Spleen (tissue), 11 donors: Measurements from ENCODE around the gene RYK. TPM values are rescaled to one million over a fixed set of nuclear protein-coding genes. Genes with fewer than 3 reads are reported as not detected.

Source experiments
- DNase-seq: peaks from one replicate; pipeline ENCODE4 v3.0.0-alpha.2; 2020
- H3K27ac ChIP-seq, 8 donors: fragments of 200-600 bp; sonication (generic) in 7 of 8; 1 replicate in 4 of 8; 2 replicates in 4 of 8; pipeline versions ENCODE4 v1.5.0 to v1.8.0; 2016 to 2021; ENCODE audit warnings: inconsistent platforms in 4 of 8, mild to moderate bottlenecking in 4 of 8, moderate library complexity in 1 of 8
- H3K27me3 ChIP-seq, 7 donors: fragments of 200-600 bp; sonication (generic) in 6 of 7; replicated peaks in 1 of 7; 1 replicate in 4 of 7; 2 replicates in 3 of 7; pipeline versions ENCODE4 v1.5.0 to v1.8.0; 2016 to 2021; ENCODE audit warnings: inconsistent platforms in 3 of 7, mild to moderate bottlenecking in 1 of 7
- H3K36me3 ChIP-seq, 6 donors: fragments of 200-600 bp; sonication (generic) in 5 of 6; 1 replicate in 4 of 6; 2 replicates in 2 of 6; pipeline versions ENCODE4 v1.5.0 to v1.8.0; 2016 to 2021; ENCODE audit warnings: inconsistent platforms in 2 of 6
- H3K4me1 ChIP-seq, 6 donors: fragments of 200-600 bp; sonication (generic) in 5 of 6; 1 replicate in 3 of 6; 2 replicates in 3 of 6; pipeline versions ENCODE4 v1.5.0 to v1.8.0; 2016 to 2021; ENCODE audit warnings: inconsistent platforms in 3 of 6
- H3K4me3 ChIP-seq, 8 donors: fragments of 200-600 bp; sonication (generic) in 7 of 8; 1 replicate in 4 of 8; 2 replicates in 4 of 8; pipeline versions ENCODE4 v1.5.0 to v1.8.0; 2016 to 2021; ENCODE audit warnings: inconsistent platforms in 4 of 8, mild to moderate bottlenecking in 4 of 8, moderate library complexity in 2 of 8
- H3K9me3 ChIP-seq, 8 donors: fragments of 200-600 bp; sonication (generic) in 7 of 8; 1 replicate in 4 of 8; 2 replicates in 4 of 8; pipeline versions ENCODE4 v1.5.0 to v1.8.0; 2016 to 2021; ENCODE audit warnings: inconsistent platforms in 4 of 8
- POLR2A ChIP-seq, 3 donors: fragments of 450-650 bp; IDR thresholded peaks; one replicate each; pipeline ENCODE4 v1.5.1; 2017; ENCODE audit warnings: antibody characterized with exemption in 3 of 3, mild to moderate bottlenecking in 1 of 3
- POLR2AphosphoS5 ChIP-seq, 3 donors: sonication (generic); formaldehyde crosslinking; IDR thresholded peaks; one replicate each; pipeline ENCODE4 v1.5.1; 2017; ENCODE audit warnings: antibody characterized with exemption in 3 of 3
- WGBS, 5 donors: extraction: QIAGEN DNeasy Blood & Tissue Kit in 3 of 5; methylation state at CpG; one replicate each; pipeline versions ENCODE4 v1.1.5 to v1.1.7; 2013 to 2018; 5-methylcytosine and 5-hydroxymethylcytosine counted together
- intact Hi-C: fragments of 100-400 bp; cut with DNase I; formaldehyde crosslinking; loops from one replicate; pipeline ENCODE4 v1.15.0; 2023; ENCODE audit warnings: low total_unique reads
- polyA plus RNA-seq, 3 donors: library from polyadenylated mRNA; stranded (reverse); fragments of 200-250 nt; gene quantifications; one replicate each; pipeline ENCODE4 v1.2.1, GENCODE V29; 2013
- total RNA-seq, 7 donors: library from RNA; depleted of rRNA in 3 of 7; stranded (reverse); fragments of >200 nt in 3 of 7; fragmentation: NEBNext Ultra II Directional in 4 of 7; extraction: Animal tissue kit (Norgen Biotek cat#: 25700) in 4 of 7; gene quantifications; one replicate each; pipeline versions ENCODE4 v1.1.0 to v1.2.1, GENCODE V29; 2016 to 2021
- TF ChIP-seq, protein P1 (sequence below), 11 experiments: fragments of 200-600 bp in 7 of 11; fragments of 450-650 bp in 4 of 11; sonication (generic) in 4 of 11; IDR thresholded peaks in 8 of 11; conservative IDR thresholded peaks in 3 of 11; 1 replicate in 7 of 11; 2 replicates in 4 of 11; pipeline versions ENCODE4 v1.4.0 to v1.8.0; 2016 to 2021; ENCODE audit warnings: antibody characterized with exemption in 11 of 11, inconsistent platforms in 4 of 11, mild to moderate bottlenecking in 1 of 11
- donor health status: healthy with polysubstance abuse.
- donor health status: DM: no; HTN: no; CAD: no; lungs with moderate emphysema.
- donor health status: DM: no; HTN: no; CAD: no.
- donor health status: Bipolar disorder and iron deficiency.
- donor health status: healthy.
- donor health status: DM: no; HTN: no; CAD: no.
- donor health status: DM: yes; HTN: yes; CAD: no.

The RYK gene
- total and polyA plus RNA-seq, 10 donors: 18.9 to 108 (median 50.9) TPM

DNA sequence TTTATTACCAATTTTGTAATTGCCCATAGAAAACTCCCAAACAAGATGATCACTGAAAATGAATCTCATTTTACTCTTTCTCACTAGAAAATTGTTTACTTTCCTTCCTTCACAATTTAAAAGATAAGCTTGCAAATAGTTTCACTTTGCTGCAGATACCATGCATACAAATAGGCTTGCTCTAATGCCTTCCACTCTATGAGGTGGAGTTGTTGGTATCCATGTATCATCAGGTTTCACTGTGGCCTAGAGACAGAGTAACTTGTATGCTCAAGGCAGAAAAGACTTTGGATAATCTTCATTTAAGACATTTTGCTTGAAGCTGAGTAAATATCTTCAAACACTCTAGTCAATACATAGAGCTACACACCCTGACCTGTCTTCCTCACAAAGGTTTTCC, 60.8 kb downstream of the RYK start:
- Histone ChIP-seq H3K4me3 (no peak overlapping the region), H3K27ac (no peak overlapping the region), H3K9me3 (no peaks in the 10 kb centered on the region), H3K4me1 (peaks cover 0 to 6% (median 0%) of the 10 kb centered on the region in 6 donors), H3K27me3 (no peaks in the 10 kb centered on the region), H3K36me3 (peaks cover 0 to 93% (median 16%) of the 10 kb centered on the region in 6 donors)
- intact Hi-C loops: no loop called here
- TF ChIP-seq POLR2A (IDR thresholded peaks at IDR 0.05) (no peak), POLR2AphosphoS5 (IDR thresholded peaks at IDR 0.05) (no peak)
- TF ChIP-seq, protein P1, sequence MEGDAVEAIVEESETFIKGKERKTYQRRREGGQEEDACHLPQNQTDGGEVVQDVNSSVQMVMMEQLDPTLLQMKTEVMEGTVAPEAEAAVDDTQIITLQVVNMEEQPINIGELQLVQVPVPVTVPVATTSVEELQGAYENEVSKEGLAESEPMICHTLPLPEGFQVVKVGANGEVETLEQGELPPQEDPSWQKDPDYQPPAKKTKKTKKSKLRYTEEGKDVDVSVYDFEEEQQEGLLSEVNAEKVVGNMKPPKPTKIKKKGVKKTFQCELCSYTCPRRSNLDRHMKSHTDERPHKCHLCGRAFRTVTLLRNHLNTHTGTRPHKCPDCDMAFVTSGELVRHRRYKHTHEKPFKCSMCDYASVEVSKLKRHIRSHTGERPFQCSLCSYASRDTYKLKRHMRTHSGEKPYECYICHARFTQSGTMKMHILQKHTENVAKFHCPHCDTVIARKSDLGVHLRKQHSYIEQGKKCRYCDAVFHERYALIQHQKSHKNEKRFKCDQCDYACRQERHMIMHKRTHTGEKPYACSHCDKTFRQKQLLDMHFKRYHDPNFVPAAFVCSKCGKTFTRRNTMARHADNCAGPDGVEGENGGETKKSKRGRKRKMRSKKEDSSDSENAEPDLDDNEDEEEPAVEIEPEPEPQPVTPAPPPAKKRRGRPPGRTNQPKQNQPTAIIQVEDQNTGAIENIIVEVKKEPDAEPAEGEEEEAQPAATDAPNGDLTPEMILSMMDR (IDR thresholded peaks at IDR 0.05 in 8 of 11, conservative IDR thresholded peaks at IDR 0.05 in 3 of 11): no peak
- DNase-seq: no peak

- no peak overlapping the region for H3K4me3 ChIP-seq
- peaks cover 0 to 91% (median 24%) of the 10 kb centered on the region in 6 donors for H3K36me3 ChIP-seq
- 59 to 81% (median 71%) methylated on average over 3 of the region's 3 CpGs for WGBS, 5 donors
- peak overlapping the region in 3 of 8 donors; percentile 19 to 48 (median 30) for H3K27ac ChIP-seq
- peaks cover 0 to 6% (median 0%) of the 10 kb centered on the region in 6 donors for H3K4me1 ChIP-seq
- no peak for TF ChIP-seq POLR2AphosphoS5 (IDR thresholded peaks at IDR 0.05)
- no peak for TF ChIP-seq POLR2A (IDR thresholded peaks at IDR 0.05)
- TF ChIP-seq, protein P1 (IDR thresholded peaks at IDR 0.05 in 8 of 11, conservative IDR thresholded peaks at IDR 0.05 in 3 of 11): no peak
- H3K27me3 ChIP-seq: no peaks in the 10 kb centered on the region
- no peaks in the 10 kb centered on the region for H3K9me3 ChIP-seq
- intact Hi-C loops: no loop called here
- DNase-seq: no peak
Measured at GRCh38 chr3:134186391-134186790, 64.3 kb downstream of the RYK start.

DNA sequence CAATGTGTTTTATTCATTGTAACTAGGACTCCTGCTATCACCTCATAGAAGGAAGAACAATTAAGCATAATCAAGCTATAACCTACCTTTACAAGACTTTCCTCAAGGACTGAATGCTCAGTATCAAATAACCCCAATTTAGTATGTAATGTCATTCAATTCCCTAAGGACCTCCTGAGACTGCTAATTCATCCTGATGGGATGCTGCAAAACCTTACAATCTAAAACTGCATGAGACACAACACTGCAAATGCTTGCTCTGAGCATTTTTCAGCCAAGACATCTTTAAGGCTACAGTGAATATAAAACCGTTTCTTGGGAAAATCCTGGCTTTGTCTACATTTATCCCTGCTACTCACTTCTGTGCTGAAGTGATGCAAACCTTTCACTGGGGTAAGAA, 69.9 kb downstream of the RYK start:
- DNase-seq: no peak
- Histone ChIP-seq H3K4me1 (no peaks in the 10 kb centered on the region), H3K9me3 (no peaks in the 10 kb centered on the region), H3K27me3 (no peaks in the 10 kb centered on the region), H3K36me3 (peaks cover 0 to 92% (median 23%) of the 10 kb centered on the region in 6 donors), H3K27ac (no peak overlapping the region), H3K4me3 (no peak overlapping the region)
- intact Hi-C loops: no loop called here
- WGBS, 5 donors: 89 to 95% (median 94%) methylated on average over 1 of the region's 1 CpG
- no peak for TF ChIP-seq POLR2AphosphoS5 (IDR thresholded peaks at IDR 0.05)
- TF ChIP-seq, protein P1 (IDR thresholded peaks at IDR 0.05 in 8 of 11, conservative IDR thresholded peaks at IDR 0.05 in 3 of 11): no peak
- no peak for TF ChIP-seq POLR2A (IDR thresholded peaks at IDR 0.05)

DNA sequence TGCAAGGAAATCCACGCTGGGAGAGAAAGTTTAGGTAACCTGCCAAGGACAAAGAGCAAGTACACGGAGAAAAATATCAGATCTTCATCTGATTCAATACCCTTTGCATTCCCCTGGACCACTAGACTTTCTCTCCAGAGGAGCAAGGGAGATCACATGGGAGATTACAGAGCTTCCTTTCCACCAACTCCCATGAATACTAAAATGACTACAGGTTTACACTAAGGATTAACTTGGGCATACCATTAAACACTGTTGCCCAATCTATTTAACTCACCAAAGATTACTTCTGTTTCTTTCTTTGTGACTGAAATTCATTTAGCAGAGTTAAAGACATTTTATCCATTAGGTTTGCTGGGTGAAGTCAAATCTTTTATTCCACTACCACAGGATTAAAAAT, 71.2 kb downstream of the RYK start:
- no peaks in the 10 kb centered on the region for H3K9me3 ChIP-seq
- no peak for DNase-seq
- H3K36me3 ChIP-seq: peaks cover 0 to 94% (median 34%) of the 10 kb centered on the region in 6 donors
- H3K4me1 ChIP-seq: no peaks in the 10 kb centered on the region
- WGBS, 5 donors: 86 to 100% (median 94%) methylated on average over 2 of the region's 2 CpGs
- H3K27me3 ChIP-seq: no peaks in the 10 kb centered on the region
- H3K27ac ChIP-seq: no peak overlapping the region
- TF ChIP-seq POLR2AphosphoS5 (IDR thresholded peaks at IDR 0.05) (no peak), POLR2A (IDR thresholded peaks at IDR 0.05) (no peak)
- TF ChIP-seq, protein P1 (IDR thresholded peaks at IDR 0.05 in 8 of 11, conservative IDR thresholded peaks at IDR 0.05 in 3 of 11): no peak
- no peak overlapping the region for H3K4me3 ChIP-seq
- intact Hi-C loops: no loop called here
